Tibial nerve (tissue), 4 donors: Measurements from ENCODE around the gene RPL38. TPM values are rescaled to one million over a fixed set of nuclear protein-coding genes. Genes with fewer than 3 reads are reported as not detected.
A peak's percentile ranks its signal among the peaks of the same experiment; 100 is the strongest.

Experiments
- DNase-seq, 2 donors: peaks; one replicate each; pipeline ENCODE4 v3.0.0-alpha.2; 2019; ENCODE audit warnings: low spot score in 2 of 2
- H3K27ac ChIP-seq, 4 donors: fragments of 200-600 bp; sonication (generic) in 3 of 4; one replicate each; pipeline ENCODE4 v1.5.1; 2017 to 2019; ENCODE audit warnings: mild to moderate bottlenecking in 1 of 4
- H3K27me3 ChIP-seq, 2 donors: fragments of 200-600 bp; sonication (generic) in 1 of 2; one replicate each; pipeline versions ENCODE4 v1.5.1 to v1.6.0; 2017 to 2019
- H3K36me3 ChIP-seq, 3 donors: fragments of 200-600 bp; sonication (generic); one replicate each; pipeline ENCODE4 v1.5.1; 2018 to 2019
- H3K4me1 ChIP-seq, 4 donors: fragments of 200-600 bp; sonication (generic) in 3 of 4; one replicate each; pipeline ENCODE4 v1.5.1; 2017 to 2019
- H3K4me3 ChIP-seq, 4 donors: fragments of 200-600 bp; sonication (generic) in 3 of 4; one replicate each; pipeline ENCODE4 v1.5.1; 2017 to 2019; ENCODE audit warnings: mild to moderate bottlenecking in 1 of 4, moderate library complexity in 1 of 4
- H3K9me3 ChIP-seq, 4 donors: fragments of 200-600 bp; sonication (generic) in 3 of 4; one replicate each; pipeline ENCODE4 v1.5.1; 2017 to 2019
- CTCF ChIP-seq, 5 experiments: fragments of 200-600 bp in 3 of 5; fragments of 450-650 bp in 2 of 5; sonication (generic) in 3 of 5; IDR thresholded peaks; one replicate each; pipeline ENCODE4 v1.5.1; 2016 to 2019; ENCODE audit warnings: antibody characterized with exemption in 5 of 5, mild to moderate bottlenecking in 3 of 5, moderate library complexity in 2 of 5
- EP300 ChIP-seq, 2 donors: sonication (generic); formaldehyde crosslinking; IDR thresholded peaks; one replicate each; pipeline ENCODE4 v1.6.1; 2017; ENCODE audit warnings: antibody characterized with exemption in 2 of 2, mild to moderate bottlenecking in 1 of 2
- POLR2A ChIP-seq, 2 donors: fragments of 450-650 bp; IDR thresholded peaks; one replicate each; pipeline ENCODE4 v1.6.1; 2017; ENCODE audit warnings: antibody characterized with exemption in 2 of 2, mild to moderate bottlenecking in 2 of 2, moderate library complexity in 2 of 2
- WGBS, 2 donors: methylation state at CpG; one replicate each; pipeline ENCODE4 v1.1.5; 2018; 5-methylcytosine and 5-hydroxymethylcytosine counted together
- total RNA-seq, 4 donors: library from RNA; depleted of rRNA; stranded (reverse); fragments of >200 nt; gene quantifications; one replicate each; pipeline ENCODE4 v1.1.0, GENCODE V29; 2016

The RPL38 gene
- 100 to 1,000 TPM; 284 to 366 (median 363) TPM for total RNA-seq

GRCh38 chr17:74203439-74204240 lies at the start of gene RPL38:
TSS of gene RPL38 (plus strand) at chr17:74203678. CDS start at chr17:74203956, 278 bp downstream.
- Histone ChIP-seq H3K27ac (peak within 1 kb of the TSS; percentile 43 to 86 (median 75)), H3K36me3 (peaks cover 0 to 39% (median 0%) of the 10 kb centered on the region in 3 donors), H3K4me3 (peak within 1 kb of the TSS; percentile 53 to 95 (median 71)), H3K27me3 (peaks cover 0 to 24% of the 10 kb centered on the region in 2 donors), H3K9me3 (no peaks in the 10 kb centered on the region), H3K4me1 (peaks cover 0 to 60% (median 20%) of the 10 kb centered on the region in 4 donors)
- 0 to 1% methylated on average over 36 to 52 of the region's 53 CpGs for WGBS, 2 donors
- TF ChIP-seq POLR2A (IDR thresholded peaks at IDR 0.05): peak; percentile 62 to 89
- peak; percentile 68 to 98 for TF ChIP-seq EP300 (IDR thresholded peaks at IDR 0.05)
- peak; percentile 92 to 99 (median 96) for TF ChIP-seq CTCF (IDR thresholded peaks at IDR 0.05)
- DNase-seq: peak; percentile 95 to 99

- Histone ChIP-seq H3K27me3 (no peaks in the 10 kb centered on the region), H3K9me3 (peaks cover 0 to 7% (median 0%) of the 10 kb centered on the region in 4 donors), H3K36me3 (no peaks in the 10 kb centered on the region), H3K27ac (no peak overlapping the region), H3K4me3 (no peak overlapping the region), H3K4me1 (no peaks in the 10 kb centered on the region)
- WGBS, 2 donors: 80 to 82% methylated on average over 11 of the region's 11 CpGs
- TF ChIP-seq CTCF (IDR thresholded peaks at IDR 0.05): no peak
- TF ChIP-seq POLR2A (IDR thresholded peaks at IDR 0.05): no peak
- TF ChIP-seq EP300 (IDR thresholded peaks at IDR 0.05): no peak
- DNase-seq: no peak
These were observed 49.6 kb upstream of the RPL38 start for GRCh38 chr17:74153821-74154430.

GRCh38 chr17:74156878-74157277 lies 46.6 kb upstream of the RPL38 start:
- no peak for TF ChIP-seq EP300 (IDR thresholded peaks at IDR 0.05)
- TF ChIP-seq CTCF (IDR thresholded peaks at IDR 0.05): no peak
- no peak for TF ChIP-seq POLR2A (IDR thresholded peaks at IDR 0.05)
- Histone ChIP-seq H3K9me3 (peaks cover 0 to 7% (median 0%) of the 10 kb centered on the region in 4 donors), H3K36me3 (no peaks in the 10 kb centered on the region), H3K27me3 (no peaks in the 10 kb centered on the region), H3K4me1 (no peaks in the 10 kb centered on the region), H3K4me3 (no peak overlapping the region), H3K27ac (no peak overlapping the region)
- DNase-seq: no peak
- WGBS, 2 donors: 85 to 92% methylated on average over 6 of the region's 6 CpGs

- 87% methylated on average over 9 of the region's 9 CpGs for whole genome bisulfite sequencing, 2 donors
- no peak for DNase-seq
These were observed 46.1 kb upstream of the RPL38 start for GRCh38 chr17:74157366-74157765.

More at GRCh38 chr17:74157366-74157765, 46.1 kb upstream of the RPL38 start:
- no peak for TF ChIP-seq CTCF (IDR thresholded peaks at IDR 0.05)
- TF ChIP-seq EP300 (IDR thresholded peaks at IDR 0.05): no peak
- no peak for TF ChIP-seq POLR2A (IDR thresholded peaks at IDR 0.05)
- no peak overlapping the region for H3K27ac ChIP-seq
- H3K4me1 ChIP-seq: no peaks in the 10 kb centered on the region
- no peaks in the 10 kb centered on the region for H3K36me3 ChIP-seq
- no peaks in the 10 kb centered on the region for H3K27me3 ChIP-seq
- peaks cover 0 to 7% (median 0%) of the 10 kb centered on the region in 4 donors for H3K9me3 ChIP-seq
- no peak overlapping the region for H3K4me3 ChIP-seq
